Midbrain (tissue), 1 donor: ENCODE measurements around the gene PDE1C.
"Not testable (repeated sequence)": the region's sequence is repeated elsewhere in the genome, so short reads cannot be mapped to it uniquely, and the experiment has no call there.

Experiments
- DNase-seq: peaks from one replicate; lab custom pipeline; 2025; lab: John Stamatoyannopoulos, UW

The PDE1C gene

DNA sequence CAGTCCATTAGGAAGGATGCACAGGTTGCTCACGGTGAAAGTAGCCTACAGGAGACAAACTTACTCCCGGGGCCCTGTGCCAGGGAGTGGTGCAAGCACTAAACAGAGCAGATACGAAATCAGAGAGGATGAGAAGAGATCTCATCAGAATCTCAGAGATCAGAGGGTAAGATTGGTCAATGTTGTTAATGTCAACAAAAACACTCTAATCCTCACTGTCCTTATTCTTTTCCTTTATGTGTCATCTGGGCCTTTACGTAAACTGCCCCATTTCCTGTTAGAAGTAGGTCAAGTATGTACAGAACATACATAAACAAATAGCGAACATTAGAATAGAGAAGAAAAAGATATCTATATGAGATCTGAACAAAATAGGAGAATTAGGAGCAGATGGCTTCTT is 220.1 kb downstream of the PDE1C start:
- no peak for DNase-seq

DNA sequence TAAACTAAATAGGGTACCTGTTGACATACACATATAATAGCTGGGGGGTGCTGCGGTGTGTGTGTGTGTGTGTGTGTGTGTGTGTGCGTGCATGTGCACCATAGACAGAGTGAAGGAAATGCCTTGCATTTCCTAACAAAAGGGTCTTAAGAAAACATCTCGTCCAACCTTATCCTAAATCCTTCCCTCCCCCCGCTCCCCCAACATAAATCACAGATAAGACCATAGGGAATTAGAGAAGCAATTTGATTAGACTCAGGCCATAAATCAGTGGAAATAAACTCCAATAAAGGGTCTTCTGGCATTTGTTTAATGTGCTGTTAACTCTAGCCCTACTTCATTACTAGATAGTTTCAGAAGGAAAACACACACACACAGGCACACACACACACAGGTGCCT is 234.7 kb downstream of the PDE1C start:
- DNase-seq, result no peak

DNA sequence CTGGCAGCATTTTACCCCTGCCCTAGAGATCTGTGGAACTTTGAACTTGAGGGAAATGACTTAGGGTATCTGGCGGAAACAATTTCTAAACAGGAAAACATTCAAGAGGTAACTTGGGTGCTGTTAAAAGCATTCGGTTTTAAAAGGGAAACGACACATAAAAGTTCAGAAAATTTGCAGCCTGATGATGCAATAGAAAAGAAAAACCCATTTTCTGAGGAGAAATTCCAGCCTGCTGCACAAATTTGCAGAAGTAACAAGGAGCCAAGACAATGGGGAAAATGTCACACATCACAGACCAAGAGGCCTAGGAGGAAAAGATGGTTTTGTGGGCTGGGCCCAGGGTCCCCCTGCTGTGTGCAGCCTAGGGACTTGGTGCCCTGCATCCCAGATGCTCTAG is 236.6 kb downstream of the PDE1C start:
- not testable (repeated sequence) for DNase-seq

GRCh38 chr7:31828520-31828919 is 241.7 kb downstream of the PDE1C start:
- DNase-seq, result no peak

DNA sequence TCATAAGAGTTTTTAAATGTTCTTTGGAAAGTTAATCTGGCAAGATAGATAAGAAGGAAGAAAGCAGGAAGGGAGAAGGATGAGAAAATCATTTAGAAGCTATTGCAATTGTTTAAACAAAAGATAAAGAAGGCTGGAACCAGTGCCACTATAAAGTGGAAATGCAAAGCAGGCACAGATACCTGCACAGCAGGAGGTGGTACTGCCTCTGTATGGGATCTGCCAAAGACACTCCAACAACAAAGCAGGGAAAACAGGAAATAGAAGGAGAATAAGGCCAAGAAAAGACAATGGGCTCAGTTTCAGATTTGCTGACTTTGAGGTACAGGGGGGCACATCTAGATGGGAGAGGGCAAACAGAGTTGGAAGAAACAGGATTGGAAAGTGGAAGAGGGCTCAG is 244.6 kb downstream of the PDE1C start:
- DNase-seq, result no peak

DNA sequence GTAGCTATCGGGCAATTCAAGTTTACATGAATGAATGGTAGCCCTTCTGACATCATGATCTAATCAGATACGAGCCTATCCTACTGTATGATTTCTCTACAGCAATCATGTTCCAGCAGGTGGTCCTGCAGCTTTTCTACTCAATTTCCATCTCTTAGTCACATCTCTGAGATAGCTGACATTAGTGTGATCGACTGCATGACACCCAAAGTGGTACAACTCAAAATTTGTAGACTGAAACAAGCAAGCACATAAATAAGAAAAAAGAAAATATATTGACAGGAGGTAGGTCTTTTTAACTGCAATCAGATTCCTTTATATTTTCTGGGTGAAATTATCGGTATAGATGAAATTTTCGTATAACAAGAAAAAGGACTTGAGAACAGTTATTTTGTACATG is 251.2 kb downstream of the PDE1C start:
- DNase-seq, result no peak

- DNase-seq, result no peak
These were observed 253.4 kb downstream of the PDE1C start for GRCh38 chr7:31816810-31817209.

- no peak for DNase-seq
These were observed 254.4 kb downstream of the PDE1C start for GRCh38 chr7:31815796-31816195.

GRCh38 chr7:31814187-31814586 is 256.0 kb downstream of the PDE1C start:
- no peak for DNase-seq

DNA sequence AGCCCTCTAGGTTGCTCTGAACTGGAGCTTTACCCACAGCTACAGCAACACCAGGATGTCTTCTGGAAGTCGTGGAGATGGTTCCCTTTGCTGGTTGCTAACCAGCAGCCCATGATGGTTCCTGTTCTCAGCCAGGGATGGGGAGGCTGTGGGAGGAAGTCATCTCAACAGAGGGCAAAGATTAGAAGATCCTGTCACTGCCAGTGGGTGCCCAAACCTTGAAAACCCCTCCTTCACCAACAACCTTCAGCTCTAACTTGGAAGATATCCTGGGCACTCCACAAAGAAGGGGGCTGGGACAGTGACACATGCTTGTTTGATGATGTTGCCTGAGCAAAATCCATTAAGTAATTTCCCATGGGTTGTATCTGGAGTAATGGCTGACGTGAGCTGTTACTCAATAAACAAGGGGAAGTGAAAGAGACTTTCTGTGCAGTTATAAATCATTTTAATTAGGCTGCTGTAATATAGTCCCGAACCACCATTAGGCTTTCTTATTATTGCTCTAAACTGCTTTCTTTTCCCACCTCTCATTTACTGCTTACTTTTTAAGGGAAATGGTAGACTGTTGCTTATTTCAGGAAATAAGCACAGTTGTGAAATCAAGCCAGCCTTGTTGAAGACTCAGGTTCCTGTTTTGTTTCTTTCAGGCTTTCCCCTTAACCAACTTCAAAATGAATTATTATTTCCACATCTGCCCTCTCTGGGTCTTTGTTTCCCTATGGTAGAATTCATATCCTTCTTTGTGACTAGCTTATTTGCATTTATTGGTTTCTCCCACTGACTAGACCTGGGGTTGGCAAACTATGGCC is 258.4 kb downstream of the PDE1C start:
- DNase-seq, result no peak

DNA sequence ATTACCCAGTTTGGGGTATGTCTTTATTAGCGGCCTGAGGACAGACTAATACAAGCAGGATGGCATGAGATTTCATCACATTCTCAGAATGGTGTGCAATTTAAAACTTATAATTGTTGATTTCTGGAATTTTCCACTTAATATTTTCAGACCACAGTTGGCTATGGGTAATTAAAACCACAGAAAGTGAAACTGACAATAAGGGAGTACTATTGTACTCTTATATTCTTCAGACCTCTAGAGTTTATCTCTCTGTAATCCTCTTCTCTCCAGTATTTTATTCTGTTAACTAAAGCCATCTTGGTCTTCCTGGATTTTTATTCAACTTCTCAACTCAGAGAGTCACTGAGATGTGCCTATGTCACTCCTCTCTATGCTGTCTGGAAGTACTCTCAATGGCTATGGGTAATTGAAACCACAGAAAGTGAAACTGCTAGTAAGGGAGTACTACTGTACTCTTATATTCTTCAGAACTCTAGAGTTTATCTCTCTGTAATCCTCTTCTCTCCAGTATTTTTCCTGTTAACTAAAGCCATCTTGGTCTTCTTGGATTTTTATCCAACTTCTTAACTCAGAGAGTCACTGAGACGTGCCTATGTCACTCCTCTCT is 264.9 kb downstream of the PDE1C start:
- DNase-seq, result no peak

DNA sequence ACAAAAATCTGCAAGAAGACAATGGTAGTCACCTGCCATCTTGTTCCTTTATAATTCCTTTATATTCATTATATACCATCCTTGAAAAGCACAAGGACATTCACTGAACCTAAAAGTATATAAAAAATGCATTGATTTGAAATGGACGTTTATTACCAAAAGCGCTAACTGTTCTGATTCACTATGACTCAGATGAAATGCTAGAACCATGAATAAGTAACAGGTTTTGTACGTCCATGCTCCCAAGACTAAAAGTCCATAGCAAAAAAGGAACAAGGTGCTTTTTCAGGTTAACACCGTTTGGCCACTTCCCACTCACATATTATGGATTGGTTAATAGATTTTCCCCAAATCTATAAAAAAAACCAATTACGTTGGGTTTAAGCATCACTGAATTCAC is 273.8 kb downstream of the PDE1C start:
- no peak for DNase-seq

GRCh38 chr7:31794851-31795344 is 275.3 kb downstream of the PDE1C start:
- DNase-seq, result no peak

DNA sequence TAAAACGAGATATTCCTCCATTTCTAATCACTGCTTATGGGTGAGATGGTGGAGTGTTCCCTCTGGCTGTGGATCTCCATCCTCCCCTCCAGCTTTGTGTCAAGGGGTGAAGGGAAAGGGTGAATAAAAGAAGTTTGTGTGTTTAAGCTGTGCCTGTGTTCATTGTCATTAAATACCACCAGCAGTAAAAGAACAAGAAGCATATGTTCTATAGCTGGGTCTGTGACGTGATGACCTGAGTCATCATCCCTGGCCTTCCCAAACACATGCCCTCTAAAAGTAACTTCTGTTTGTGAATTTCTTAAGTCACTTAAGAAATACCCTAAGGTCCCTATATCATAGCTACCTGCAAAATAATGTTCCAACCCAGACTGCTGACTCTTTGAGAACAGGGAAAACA is 278.3 kb downstream of the PDE1C start:
- DNase-seq, result no peak

DNA sequence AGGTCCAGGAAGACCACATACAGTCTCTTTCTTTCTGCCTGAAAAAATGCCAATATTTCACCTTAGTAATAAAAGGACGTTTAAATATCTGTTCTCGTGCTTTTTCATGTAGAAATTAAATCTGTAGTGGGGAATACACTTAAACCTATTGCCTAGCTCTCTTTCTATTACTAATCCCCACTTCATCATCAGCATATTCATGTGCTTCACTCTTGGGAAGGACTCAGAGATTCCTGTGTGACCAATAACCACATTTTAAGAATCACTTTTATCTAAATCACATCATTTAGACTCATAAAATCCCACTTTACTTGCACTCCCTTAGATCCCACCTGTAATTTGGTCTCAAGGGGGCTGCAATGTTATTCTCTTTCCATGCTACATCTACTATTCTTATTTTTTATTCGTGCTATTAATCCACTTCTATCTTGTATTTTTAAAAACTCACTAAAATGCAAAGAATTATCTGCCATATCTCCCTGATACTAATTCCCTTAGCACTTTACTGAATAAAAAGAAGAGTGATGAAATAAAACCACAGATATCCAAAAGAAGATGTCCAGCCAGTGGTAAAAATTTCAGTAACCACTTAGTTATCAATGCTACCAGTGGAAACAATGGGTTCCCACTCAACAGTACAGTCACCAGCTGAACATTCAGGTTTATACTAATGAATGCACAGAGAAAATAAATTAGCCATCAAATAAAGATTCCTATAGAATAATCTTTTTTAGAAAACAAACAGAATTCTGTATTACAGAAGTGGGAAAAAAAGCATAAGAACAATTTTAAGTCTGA is 281.1 kb downstream of the PDE1C start:
- no peak for DNase-seq

DNA sequence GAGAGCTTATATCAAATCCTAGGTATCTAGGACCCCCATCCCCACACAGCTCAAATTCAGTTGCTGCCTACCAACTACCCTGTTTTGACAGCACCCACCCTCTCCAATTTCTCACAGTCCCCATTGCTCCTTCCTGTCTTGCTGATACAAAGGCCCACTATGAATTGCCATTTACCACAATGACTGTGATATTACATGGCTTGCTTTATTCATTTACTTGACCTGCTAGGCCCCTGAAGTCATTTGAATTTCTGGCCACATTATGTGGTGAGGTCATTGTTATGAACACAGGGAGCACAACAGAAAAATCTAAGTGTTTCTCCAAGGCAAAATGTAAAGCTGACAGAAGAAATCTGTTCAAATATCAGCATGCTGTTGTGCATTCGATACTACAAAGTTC is 281.8 kb downstream of the PDE1C start:
- DNase-seq, result no peak

DNA sequence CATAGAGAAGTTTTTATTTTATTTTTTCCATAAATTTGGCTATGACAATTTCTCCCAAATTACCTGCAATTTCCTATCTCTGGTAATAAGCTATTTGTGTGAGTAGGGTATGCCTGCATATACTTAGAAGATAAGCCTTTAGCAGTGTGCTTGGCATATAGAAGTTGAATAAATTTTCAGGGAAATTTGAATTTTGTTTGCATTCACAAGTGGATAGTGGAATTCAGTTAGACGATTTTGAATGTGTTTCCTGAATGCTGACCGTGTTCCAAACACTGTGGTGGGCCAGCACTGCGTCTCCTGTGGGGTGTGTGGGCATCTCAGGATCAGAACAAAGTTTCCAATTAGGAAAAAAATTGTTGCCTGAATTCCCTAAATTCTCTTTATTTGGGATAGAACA is 283.9 kb downstream of the PDE1C start:
- no peak for DNase-seq

GRCh38 chr7:31785101-31785500 is 285.1 kb downstream of the PDE1C start:
- DNase-seq, result no peak

DNA sequence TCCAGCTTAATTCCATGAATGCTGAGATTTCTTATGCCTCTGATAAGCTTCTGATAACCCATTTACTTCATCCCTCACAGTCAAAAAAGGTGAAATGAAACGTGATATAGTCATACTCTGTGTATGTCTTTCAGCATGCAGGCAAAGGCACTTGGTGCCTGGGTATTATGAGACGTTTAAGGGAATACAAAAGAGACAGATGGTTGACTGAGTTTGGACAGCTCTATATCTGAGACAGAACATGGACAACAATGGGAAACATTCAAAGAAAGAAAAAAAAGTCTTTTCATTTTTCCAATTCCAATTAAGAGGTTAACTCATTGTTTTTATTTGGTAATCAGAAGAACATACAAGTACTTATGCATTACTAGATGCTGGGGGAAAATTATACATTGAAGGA is 287.0 kb downstream of the PDE1C start:
- DNase-seq, result peak; percentile 6

- peak; percentile 58 for DNase-seq
These were observed 287.7 kb downstream of the PDE1C start for GRCh38 chr7:31782411-31782991.

DNA sequence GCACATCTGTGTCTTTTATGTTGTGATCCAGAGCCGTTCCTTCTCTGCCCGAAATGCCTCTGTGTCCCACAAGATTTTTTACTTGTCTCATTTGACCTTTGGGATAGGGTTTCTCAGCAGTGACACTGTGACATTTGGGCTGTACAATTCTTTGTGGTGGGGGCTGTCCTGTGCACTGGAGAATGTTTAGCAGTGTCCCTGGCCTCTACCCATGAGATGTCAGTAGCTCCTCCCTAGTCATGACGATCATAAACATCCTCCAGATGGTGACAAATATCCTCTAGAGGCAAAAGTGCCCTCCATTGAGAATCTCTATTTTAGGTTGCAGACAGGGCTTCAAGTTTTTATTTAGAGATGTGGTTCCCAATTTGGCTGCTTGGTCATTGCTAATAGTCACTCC is 291.9 kb downstream of the PDE1C start:
- no peak for DNase-seq

DNA sequence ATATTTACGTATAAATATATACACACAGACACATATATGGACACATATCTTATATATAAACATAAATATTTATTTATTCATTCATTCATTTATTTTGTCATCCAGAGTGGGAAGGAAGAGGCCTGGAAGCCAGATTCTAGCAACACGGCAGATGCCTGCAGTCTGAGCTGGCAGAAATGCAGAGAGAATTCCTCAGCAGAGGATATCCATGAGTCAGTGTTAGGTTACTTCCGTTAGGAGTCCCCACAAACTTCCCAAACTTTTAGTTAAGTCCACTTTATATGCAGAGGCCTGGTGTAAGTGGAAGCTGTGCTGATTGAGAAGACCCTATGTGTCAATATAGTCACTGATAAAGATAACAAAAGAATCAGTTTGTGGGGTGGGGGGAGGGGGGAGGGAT is 293.6 kb downstream of the PDE1C start:
- DNase-seq, result no peak
